Stimulated activated CD8-positive, alpha-beta memory T cell treated with anti-CD3 and anti-CD28 coated beads, Interleukin-7, amount 100 ng/mL, for 1 hour (primary cell): ENCODE measurements around the gene POU3F3.

Source experiments
- DNase-seq, 2 donors: peaks; one replicate each; pipeline ENCODE4 v3.0.0-alpha.2; 2020; ENCODE audit warnings: low read depth in 2 of 2

The POU3F3 gene

GRCh38 chr2:104853534-104854497 lies at the start of gene POU3F3:
Gene POU3F3, plus strand, starts transcription at chr2:104854115. Its CDS starts 1,396 bp downstream, at chr2:104855511.
- DNase-seq = no peak

- DNase-seq = no peak
These were observed 49.6 kb upstream of the POU3F3 start for GRCh38 chr2:104804148-104804890.

GRCh38 chr2:104812286-104812685 lies 41.6 kb upstream of the POU3F3 start:
- no peak for DNase-seq

- no peak for DNase-seq
These were observed 37.8 kb upstream of the POU3F3 start for GRCh38 chr2:104816143-104816542.

- no peak for DNase-seq
These were observed 35.7 kb upstream of the POU3F3 start for GRCh38 chr2:104818264-104818663.

- DNase-seq = no peak
These were observed 33.8 kb upstream of the POU3F3 start for GRCh38 chr2:104820126-104820525.

- DNase-seq = no peak
These were observed 28.6 kb upstream of the POU3F3 start for GRCh38 chr2:104825124-104825865.

- DNase-seq = no peak
These were observed 27.9 kb upstream of the POU3F3 start for GRCh38 chr2:104826016-104826415.

- DNase-seq = no peak
These were observed 22.2 kb upstream of the POU3F3 start for GRCh38 chr2:104831742-104832141.

- DNase-seq = no peak
These were observed 19.3 kb upstream of the POU3F3 start for GRCh38 chr2:104834431-104835153.

- no peak for DNase-seq
These were observed 17.6 kb upstream of the POU3F3 start for GRCh38 chr2:104836265-104836664.

GRCh38 chr2:104836841-104837240 lies 17.1 kb upstream of the POU3F3 start:
- no peak for DNase-seq

GRCh38 chr2:104840156-104840555 lies 13.8 kb upstream of the POU3F3 start:
- no peak for DNase-seq

- DNase-seq = no peak
These were observed 12.9 kb upstream of the POU3F3 start for GRCh38 chr2:104840893-104841585.

- DNase-seq = no peak
These were observed 12.2 kb upstream of the POU3F3 start for GRCh38 chr2:104841744-104842143.

GRCh38 chr2:104844807-104845551 lies 8.9 kb upstream of the POU3F3 start:
- no peak for DNase-seq

GRCh38 chr2:104845552-104845931 lies 8.4 kb upstream of the POU3F3 start:
- DNase-seq = no peak

- DNase-seq = no peak
These were observed 7.7 kb upstream of the POU3F3 start for GRCh38 chr2:104845946-104846785.
